ENCODE measurements around the gene CLSTN1. TPM values are rescaled to one million over a fixed set of nuclear protein-coding genes. Genes with fewer than 3 reads are reported as not detected.

Gene CLSTN1
- total and polyA plus RNA-seq, 2 of the 13 experiments (the other 11 are each of a cell fraction or from before 2014, with no cell fraction given) = 19.7 to 29.8 TPM

GRCh38 chr1:9717193-9718005 lies 106.4 kb downstream of the CLSTN1 start (continued):
- TF ChIP-seq ZBTB44 (CRISPR knock-in tag; IDR thresholded peaks at IDR 0.05) = no peak
- peak; percentile 84; the same call in 1 of the 2 replicates for TF ChIP-seq TARDBP (CRISPR knock-in tag; IDR thresholded peaks at IDR 0.05)
- TF ChIP-seq ZNF350 (CRISPR knock-in tag; IDR thresholded peaks at IDR 0.05; ENCODE audit: borderline replicate concordance, low read depth) = peak; percentile 62; the same call in 1 of the 2 replicates
- no peak for TF ChIP-seq ZNF512 (CRISPR knock-in tag; IDR thresholded peaks at IDR 0.05)
- TF ChIP-seq FIP1L1 (IDR thresholded peaks at IDR 0.05; ENCODE audit: borderline replicate concordance, insufficient read depth, low read depth, low read length) = peak; percentile 67; the same call in 1 of the 2 replicates
- no peak for TF ChIP-seq ZNF234 (CRISPR knock-in tag; conservative IDR thresholded peaks at IDR 0.05)
- TF ChIP-seq MLX (CRISPR knock-in tag; IDR thresholded peaks at IDR 0.05) = peak; percentile 97
- no peak for TF ChIP-seq ZKSCAN1 (IDR thresholded peaks at IDR 0.05; ENCODE audit: low read length)
- TF ChIP-seq ZNF772 (CRISPR knock-in tag; IDR thresholded peaks at IDR 0.05) = peak; percentile 79; the same call in 1 of the 2 replicates
- no peak for TF ChIP-seq ZNF646 (CRISPR knock-in tag; IDR thresholded peaks at IDR 0.05)
- TF ChIP-seq NR1H2 (CRISPR knock-in tag; IDR thresholded peaks at IDR 0.05; ENCODE audit: borderline replicate concordance, low read depth) = no peak
- TF ChIP-seq ZSCAN9 (CRISPR knock-in tag; IDR thresholded peaks at IDR 0.05; ENCODE audit: borderline replicate concordance) = 0 out of 2 replicates have a peak, but pooled peaks have one; percentile 26
- TF ChIP-seq REL (CRISPR knock-in tag; conservative IDR thresholded peaks at IDR 0.05) = no peak
- TF ChIP-seq ZNF704 (CRISPR knock-in tag; IDR thresholded peaks at IDR 0.05; ENCODE audit: borderline replicate concordance) = peak; percentile 53; the same call in 1 of the 2 replicates
- TF ChIP-seq ZNF124 (CRISPR knock-in tag; IDR thresholded peaks at IDR 0.05) = no peak
- TF ChIP-seq PTBP1 (IDR thresholded peaks at IDR 0.05; ENCODE audit: low read depth, low read length, poor library complexity, severe bottlenecking) = peak; percentile 65
- TF ChIP-seq HOXA7 (CRISPR knock-in tag; IDR thresholded peaks at IDR 0.05) = no peak

Data from HepG2 (cell line).